Measurements from ENCODE around the gene GRAMD2A. TPM values are rescaled to one million over a fixed set of nuclear protein-coding genes. Genes with fewer than 3 reads are reported as not detected.
A peak's percentile ranks its signal among the peaks of the same experiment; 100 is the strongest.

GRAMD2A gene
- total RNA-seq, 1 donor from 2014 or later: not detected

DNA sequence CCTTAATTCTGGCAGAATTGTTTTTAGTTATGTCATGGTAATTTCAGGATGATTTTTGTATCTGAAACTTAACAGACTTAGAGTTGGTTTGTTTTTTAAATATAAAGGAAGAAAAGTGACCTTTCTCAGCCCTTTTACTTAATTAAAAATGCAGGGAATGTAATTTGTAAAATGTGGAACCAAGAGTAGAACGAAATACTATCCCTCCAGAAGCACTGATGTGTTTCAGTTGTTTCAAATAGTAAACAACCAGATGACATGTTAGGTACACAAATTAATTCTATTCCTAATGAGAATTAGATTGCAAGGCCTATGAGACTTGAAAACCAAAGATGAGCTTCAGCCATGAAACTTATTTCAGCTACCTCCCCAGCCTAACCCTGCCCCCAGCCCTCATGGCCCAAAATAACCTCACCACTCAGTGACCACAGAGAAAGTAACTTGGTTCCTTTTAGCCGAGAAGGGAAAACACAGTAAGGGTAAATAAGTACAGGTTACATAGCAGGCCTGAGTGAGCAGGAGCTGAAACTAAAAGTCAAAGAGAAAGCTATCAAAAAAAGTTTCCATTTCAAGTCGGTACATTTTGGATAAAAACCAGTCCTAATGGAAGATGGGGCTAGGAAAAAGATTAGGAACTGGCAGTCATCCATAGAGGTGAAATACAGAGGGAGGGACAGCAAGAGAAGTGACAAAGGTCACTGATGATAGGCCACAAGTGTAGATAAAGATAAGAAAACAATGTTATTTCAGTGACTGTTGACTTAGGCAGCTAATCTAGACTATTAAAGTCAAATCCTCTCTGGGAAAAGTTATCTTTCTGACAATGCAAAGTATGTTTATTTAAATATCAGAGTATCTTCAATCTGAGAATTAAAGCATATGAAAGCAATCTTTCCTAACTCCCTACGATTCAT is 56.2 kb downstream of the GRAMD2A start:
- ATAC-seq: peak; percentile 76

DNA sequence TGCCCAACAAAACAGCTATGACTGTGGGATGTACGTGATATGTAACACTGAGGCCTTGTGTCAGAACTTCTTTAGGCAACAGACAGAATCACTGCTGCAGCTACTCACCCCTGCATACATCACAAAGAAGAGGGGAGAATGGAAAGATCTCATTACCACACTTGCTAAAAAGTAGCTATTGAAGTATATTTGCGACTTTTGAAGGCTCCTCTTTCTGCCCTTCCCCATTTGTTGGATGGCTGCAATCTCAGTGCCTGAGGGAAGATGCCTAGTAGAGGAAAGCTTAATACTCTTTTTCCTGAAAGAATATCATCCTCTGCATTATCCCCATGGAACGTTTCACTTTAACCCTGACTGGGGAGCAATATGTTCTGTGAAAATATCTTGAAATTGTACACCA is 57.5 kb downstream of the GRAMD2A start:
- no peak for DNase-seq (ENCODE audit: low spot score)
- no peak for ATAC-seq

More for the DNA sequence above, 56.2 kb downstream of the GRAMD2A start:
- no peak for DNase-seq (ENCODE audit: low spot score)

DNA sequence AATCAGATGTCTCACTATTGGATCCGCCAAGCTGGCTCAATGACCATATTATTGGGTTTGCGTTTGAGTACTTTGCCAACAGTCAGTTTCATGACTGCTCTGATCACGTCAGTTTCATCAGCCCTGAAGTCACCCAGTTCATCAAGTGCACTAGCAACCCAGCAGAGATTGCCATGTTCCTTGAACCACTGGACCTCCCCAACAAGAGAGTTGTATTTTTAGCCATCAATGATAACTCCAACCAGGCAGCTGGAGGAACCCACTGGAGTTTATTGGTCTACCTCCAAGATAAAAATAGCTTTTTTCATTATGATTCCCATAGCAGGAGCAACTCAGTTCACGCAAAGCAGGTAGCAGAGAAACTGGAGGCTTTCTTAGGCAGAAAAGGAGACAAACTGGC is 57.9 kb downstream of the GRAMD2A start:
- ATAC-seq: no peak
- DNase-seq (ENCODE audit: low spot score): no peak

DNA sequence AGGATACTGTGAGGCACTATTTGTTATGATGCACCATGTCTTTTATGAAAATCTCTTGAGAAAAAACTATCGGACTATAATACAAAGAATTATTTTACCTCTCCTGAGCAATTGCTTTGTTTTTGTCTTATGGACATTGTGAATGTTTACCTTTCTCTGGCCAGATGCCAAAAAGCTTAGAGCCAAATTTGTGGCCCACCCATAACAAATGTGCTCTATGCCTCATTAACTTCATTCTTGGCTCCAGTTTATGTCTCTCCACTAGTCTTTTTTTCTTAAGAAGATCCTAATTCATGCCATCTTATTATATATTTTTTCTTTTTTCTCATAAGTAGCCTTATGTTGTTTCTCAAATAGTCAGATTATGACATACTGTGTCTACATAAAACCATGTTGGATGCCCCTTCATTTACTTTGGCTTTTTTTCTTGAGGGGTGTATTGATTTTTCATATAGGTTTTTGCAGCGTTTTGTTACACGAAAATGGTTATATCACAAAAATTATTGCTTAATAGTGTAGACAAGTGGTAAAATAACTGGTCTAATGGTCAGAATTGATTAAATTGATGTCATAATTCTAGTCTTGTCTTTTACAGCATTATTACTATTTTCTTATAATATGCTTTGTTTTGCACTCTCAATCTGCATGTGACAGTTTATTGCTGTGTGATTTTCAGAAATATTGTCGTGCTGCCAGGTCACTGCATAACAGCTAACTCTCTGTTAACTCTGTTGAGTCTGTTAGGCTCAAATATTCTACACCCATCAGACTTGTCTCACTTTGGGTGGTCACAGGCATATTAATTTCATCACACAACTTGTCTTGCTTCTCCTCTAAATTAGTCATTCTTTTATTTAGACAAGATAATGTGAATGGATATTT is 61.2 kb downstream of the GRAMD2A start:
- DNase-seq (ENCODE audit: low spot score) (no peak), ATAC-seq (no peak)

DNA sequence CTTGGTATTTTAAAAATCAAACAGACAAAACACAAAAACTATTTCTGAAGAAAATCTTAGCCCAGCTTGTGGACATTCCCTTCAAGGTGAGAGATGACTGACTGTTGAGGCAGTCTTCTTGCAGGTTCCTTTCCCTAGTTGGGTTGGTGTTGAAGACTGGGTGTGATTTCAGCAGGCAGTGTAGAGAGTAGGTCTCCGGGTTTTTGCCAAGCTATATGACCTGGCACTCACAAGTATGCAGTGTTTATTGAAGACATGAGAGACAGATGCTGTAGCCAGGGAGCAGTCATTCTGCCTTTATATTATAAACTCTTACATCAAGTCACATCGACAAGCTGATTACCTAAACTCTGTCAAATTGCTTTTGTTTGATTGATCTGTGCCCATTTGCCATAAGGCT is 61.9 kb downstream of the GRAMD2A start:
- DNase-seq (ENCODE audit: low spot score): no peak
- ATAC-seq: no peak

DNA sequence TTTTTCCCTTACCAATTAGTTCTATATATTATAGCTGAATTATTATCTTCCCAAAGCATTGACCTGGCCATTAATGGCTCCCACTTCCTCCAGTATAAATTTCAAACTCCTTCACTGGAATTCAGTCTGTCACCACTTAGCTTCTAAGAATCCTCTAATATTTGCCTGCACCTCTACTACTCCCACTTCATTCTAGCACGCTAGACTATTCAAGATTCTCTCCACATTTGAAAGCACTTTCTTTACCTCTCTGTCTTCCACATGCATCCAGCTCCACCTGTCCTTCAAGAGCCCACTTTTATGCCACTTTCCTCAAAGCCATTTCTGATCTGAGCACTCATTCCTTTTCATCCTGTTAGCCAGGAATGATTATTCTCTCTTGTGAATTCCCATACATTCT is 64.4 kb downstream of the GRAMD2A start:
- ATAC-seq: no peak

DNA sequence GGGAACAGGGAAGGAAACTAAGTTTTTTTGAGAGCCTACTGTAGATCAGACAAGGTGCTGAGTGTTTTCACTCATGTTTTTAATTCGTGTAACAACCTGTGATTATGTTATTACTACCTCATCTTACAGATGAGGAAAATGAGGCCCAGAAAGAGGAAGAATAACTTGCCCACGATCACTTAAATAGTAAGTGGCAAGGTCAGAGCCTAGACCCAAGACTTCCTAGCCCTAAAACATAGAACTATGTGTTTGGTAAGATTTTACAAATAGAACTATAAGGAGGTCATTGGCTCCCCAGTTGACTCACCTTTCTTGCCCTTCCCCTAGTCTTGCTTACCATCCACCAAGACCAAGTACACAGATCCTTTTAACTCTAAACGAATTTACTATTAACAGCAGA is 65.7 kb downstream of the GRAMD2A start:
- no peak for DNase-seq (ENCODE audit: low spot score)
- ATAC-seq: no peak

More for the DNA sequence above, 64.4 kb downstream of the GRAMD2A start:
- no peak for DNase-seq (ENCODE audit: low spot score)

DNA sequence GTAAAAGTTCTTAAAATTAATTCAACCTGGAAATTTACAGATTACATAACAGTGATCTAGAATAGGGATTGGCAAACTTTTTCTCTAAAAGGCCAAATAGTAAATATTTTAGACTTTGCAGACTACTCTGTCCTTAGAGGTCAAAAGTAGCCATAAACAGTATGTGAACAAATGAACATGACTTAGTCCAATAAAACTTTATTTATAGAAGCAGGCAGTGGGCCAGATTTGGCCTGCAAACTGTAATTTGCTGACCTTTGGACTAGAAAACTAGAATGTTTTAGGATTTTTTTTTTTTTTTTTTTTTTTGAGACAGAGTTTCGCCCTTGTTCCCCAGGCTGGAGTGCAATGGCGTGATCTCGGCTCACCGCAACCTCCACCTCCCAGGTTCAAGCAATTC is 67.3 kb downstream of the GRAMD2A start:
- ATAC-seq: no peak
- no peak for DNase-seq (ENCODE audit: low spot score)

DNA sequence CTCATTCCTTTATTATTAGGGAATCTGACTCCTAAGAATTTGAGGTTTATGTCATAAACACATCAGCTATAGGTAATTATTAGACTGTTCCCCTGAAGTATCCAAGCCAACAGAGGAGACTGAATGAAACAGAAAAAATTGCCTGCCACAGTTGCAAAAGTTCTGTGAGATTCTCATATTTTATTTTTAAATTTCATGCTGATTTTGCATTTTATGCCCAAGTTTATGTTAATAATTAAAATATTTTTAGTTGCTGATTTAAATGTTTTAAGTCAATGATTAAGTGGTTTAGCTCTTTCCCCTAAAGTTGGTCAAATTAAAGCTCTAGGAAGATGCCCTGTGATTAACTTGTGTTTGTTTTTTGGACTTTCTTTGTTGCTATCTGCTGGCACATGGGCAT is 69.2 kb downstream of the GRAMD2A start:
- DNase-seq (ENCODE audit: low spot score) (no peak), ATAC-seq (no peak)

DNA sequence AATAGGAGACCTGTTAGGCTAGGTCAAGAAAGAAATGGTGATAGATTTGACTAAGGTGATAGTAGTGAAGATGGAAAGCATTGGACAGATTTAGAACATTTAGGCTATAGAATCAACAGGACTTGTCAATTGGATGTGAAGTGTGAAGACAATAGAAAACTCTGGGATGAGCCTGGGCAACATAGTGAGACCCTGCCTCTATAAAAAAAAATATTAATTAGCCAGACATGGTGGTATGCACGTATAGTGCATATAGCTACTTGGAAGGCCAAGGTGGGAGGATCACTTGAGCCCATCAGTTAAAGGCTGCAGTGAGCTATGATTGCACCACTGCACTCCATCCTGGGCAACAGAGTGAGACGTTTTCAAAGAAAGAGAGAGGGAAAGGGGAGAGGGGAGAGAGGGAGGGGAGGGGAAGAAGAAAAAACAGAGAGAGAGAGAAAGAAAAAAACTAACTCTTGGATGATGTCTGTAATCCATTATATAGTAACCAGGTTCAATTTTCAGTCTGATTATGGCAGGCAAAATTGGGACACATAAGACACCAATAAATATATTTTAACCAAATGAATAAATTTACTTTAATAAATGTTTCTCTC is 69.8 kb downstream of the GRAMD2A start:
- no peak for ATAC-seq
- DNase-seq (ENCODE audit: low spot score): no peak

DNA sequence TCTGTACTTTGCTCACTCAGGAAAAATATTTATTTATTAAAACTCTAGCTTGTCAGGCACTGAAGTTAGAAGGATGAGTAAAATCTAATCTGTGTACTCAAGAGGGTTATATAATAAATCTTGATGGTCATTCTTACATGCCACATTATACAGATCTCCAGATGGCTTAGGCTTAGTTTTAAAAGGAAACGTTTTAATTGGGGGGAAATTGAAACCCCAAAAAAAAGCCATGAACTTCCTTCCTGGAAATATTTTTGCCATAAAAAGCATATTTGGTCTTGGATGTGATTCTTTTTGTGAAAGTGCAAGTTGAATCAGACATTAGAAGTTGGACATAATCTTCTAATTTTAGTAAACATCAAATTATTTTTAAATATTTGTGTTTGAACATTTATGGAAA is 73.4 kb downstream of the GRAMD2A start:
- ATAC-seq: no peak
- no peak for DNase-seq (ENCODE audit: low spot score)

DNA sequence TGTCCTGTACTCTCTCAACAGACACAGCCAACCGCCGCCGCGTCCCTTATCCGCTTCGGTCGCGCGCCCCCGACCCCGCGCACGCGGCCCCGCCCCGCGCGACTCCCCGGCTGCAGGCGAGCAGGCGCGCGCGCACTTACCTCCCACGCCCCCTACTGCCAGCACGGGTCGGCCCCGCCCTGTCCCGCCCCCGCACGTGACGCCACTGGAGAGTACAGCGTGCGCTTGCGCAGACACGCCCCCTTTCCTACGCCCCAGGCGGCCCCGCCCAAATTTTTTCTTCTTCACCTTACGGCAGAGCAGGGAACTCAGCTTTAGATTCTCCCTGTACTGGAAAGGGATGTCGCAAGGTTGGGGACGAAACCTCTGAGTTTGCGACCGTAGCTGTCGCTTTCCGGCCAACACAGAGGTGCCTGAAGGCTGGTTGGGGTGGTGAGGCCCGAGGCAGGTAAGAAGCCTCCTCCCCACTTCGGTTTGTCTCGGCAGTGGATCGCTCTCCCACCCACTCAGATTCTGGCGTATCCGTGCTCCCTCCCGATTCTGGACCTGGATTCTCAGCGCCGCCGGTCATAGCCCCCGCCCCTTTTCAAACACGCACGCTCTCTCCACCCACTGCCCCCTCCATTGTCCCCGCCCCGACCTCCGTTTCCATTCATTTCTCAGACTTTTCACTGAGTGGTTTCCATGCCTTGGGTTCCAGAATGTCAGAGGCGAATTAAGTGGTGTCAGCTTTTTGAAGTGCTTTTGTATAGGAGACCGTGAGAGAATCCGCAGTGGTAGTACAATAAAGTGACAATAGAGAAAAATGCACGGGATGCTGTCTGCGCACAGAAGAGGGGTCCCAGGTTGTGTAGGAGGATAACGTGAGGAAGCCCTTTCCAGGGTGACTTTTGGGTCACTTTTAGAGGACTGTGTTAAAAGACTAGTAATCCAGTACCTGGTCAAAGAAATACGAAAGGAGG is 79.3 kb downstream of the GRAMD2A start, which contains the start of the genes MYO9A and SENP8:
MYO9A (minus strand) TSS at position 134 of the 962 bp plus-strand sequence. CDS start 71,587 bp downstream, outside the sequence.
SENP8 (plus strand) TSS at position 387 of the 962 bp plus-strand sequence. CDS start 21,221 bp downstream, outside the sequence.
- ATAC-seq: peak; percentile 86
- DNase-seq (ENCODE audit: low spot score): peak; percentile 98

DNA sequence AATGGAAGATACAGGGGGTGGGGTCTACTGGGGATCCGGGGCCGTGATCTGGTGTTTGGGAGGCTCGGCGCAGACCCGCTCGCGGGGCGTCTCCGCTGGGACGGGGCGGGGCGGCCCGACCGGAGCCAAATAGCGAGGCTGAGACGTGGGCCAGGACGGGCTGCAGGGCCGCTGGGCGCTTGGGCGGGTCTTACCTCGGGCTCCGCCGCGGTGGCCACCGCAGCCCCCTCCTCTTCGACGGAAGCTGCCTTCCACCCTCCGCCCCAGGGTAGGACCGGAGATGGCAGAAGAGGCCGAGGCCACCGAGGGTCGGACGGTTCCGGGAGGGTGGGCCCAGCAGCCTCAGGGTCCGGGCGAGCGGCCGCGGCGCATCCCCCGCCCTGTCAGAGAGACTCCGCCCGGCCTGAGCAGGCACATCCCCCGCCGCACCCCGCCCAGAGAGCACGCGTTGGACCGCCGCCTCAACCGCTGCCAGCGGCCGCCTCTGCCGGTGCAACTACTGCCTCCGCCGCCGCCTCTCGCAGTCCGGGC is 80.0 kb downstream of the GRAMD2A start:
- ATAC-seq: peak; percentile 84
- DNase-seq (ENCODE audit: low spot score): no peak

DNA sequence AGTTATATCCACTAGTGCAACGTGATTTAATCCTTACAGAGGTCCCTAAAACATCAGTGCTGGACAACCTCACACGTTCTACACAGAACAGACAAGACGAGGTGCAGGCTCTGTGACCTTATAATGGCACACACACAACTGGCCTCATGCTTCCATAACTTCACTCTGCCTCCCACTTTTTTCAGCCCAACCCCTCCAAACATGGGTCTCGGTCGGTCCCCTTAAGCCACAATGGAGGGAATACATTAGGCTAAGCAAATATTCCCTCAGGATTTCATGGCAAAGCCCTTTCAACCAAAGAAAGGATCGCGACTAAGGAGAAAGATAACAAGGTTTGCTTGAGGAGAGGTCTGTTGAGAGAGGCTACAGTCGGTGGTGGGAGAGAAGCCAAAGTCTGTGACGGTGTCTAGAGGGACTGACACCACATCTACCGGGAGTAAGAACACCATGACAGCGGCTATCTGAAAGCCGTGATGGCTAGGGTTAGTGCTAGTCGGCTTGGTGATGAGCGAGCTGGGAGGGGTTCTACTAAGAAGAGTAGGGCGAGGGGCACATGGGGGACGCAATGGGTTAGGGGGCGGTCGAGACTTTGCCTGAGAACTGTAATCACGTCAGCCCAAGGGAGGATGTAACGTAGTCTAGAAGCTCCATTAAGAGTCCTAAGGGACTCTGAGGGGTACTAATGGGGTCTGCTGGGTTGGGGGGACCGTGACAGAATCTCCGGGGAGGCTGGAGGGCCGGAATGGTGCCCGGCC is 80.7 kb downstream of the GRAMD2A start:
- DNase-seq (ENCODE audit: low spot score) (peak; percentile 48), ATAC-seq (no peak)

DNA sequence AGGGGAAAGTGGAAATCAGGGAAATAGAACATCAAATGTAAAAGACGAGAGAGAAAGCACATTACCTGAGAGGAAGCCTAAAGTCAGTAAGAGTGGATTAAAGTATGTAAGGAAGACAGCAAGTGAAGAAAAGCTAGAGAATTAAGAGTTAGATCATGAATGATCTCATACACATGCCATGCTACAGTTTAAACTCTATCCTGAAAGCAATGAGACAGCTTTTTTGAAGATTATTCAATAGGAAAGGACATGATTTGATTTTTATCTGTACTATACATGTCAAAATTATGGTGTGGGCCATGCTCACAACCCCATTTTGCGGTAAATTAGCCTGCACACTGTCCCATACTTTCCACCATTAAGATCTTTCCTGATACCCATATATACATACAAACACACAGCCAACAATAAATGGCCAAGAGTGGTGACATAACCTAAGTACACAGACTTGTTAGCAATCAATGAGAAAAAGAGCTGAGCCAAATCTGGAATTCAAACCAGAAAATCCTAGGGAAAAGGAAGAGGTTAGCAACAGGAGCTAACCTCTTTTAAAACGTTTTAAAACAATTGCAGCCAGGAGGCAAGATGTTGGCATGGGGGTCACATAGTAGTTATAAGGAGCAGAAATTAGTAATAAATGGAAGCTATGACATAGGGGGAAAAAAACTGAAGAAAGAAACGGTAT is 84.1 kb downstream of the GRAMD2A start:
- DNase-seq (ENCODE audit: low spot score): no peak
- no peak for ATAC-seq

DNA sequence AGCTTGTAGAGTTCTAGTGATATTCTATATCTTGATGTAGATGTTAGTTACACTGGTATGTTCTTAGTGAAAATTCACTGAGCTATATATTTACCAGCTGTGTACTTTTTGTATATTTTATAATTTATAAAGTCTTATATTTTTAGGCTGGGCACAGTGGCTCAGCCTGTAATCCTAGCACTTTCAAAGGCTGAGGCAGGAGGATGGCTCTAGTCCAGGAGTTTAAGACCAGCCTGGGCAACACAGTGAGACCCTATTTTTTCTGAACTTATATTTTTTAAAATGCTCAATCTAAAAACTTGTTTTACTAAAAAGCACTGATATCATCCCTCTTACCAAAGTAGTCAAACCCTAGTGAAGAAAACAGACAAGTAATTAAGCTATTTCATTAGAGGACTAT is 84.8 kb downstream of the GRAMD2A start:
- ATAC-seq (no peak), DNase-seq (ENCODE audit: low spot score) (no peak)

DNA sequence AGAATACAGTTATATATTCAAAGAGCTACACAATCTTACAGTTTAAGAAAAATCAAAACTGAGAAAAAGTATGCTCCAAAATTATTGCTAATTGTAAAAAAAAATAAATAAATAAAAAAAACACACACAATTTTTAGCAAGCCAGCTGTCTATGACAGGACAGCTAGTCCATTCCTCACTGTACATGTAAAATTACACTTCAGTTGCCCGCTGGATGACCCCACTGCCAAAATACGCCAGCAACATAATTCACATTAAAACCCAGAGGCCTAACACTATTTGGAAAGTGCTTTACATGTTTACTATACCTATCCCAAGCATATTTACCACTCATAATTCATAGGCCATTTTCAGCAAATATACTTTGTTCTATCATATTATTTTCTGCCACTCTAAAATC is 85.5 kb downstream of the GRAMD2A start:
- DNase-seq (ENCODE audit: low spot score) (no peak), ATAC-seq (no peak)

DNA sequence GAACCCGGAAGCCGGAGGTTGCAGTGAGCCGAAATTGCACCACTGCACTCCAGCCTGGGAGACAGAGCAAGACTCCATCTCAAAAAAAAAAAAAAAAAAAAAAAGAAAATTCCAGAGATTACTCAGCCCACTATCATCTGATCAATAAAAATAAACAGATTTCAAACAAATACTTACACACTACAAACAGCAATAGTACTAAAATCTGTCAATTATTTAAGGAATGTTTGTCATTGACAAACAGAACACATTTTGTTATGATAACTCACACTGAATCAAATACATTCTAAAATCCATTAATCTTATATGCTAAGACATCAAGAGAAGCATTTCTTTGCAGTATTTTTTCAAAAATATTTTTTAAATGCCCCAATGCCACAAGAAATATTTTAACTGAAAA is 87.2 kb downstream of the GRAMD2A start:
- no peak for ATAC-seq
- DNase-seq (ENCODE audit: low spot score): no peak
